SU-DHL-6 (cell line): Measurements from ENCODE around the gene AGPAT3.

Experiments
- CTCF ChIP-seq: fragments of 200-600 bp; sonication (generic); IDR thresholded peaks from one replicate; pipeline ENCODE4 v1.5.1; 2017; ENCODE audit warnings: antibody characterized with exemption, mild to moderate bottlenecking, low read length, moderate library complexity; ENCODE audit not compliant: insufficient read depth, poor library complexity, severe bottlenecking
- EZH2phosphoT487 ChIP-seq: fragments of 200-600 bp; sonication (generic), shearing (Covaris generic); conservative IDR thresholded peaks from 2 replicates; pipeline ENCODE4 v1.6.1; 2018; ENCODE audit warnings: mild to moderate bottlenecking, antibody characterized with exemption, low read length, moderate library complexity, mixed read lengths

- TF ChIP-seq CTCF (no peak), EZH2phosphoT487 (no peak)
Observed at GRCh38 chr21:43919871-43920801, 55.1 kb downstream of the AGPAT3 start.
